ENCODE measurements around the gene GSS.

- TF ChIP-seq CTCF (IDR thresholded peaks at IDR 0.05) (no peak), POLR2AphosphoS5 (IDR thresholded peaks at IDR 0.05) (no peak), EP300 (IDR thresholded peaks at IDR 0.05; ENCODE audit: low read depth) (no peak)
Measured at GRCh38 chr20:34952671-34953070, 2.9 kb downstream of the GSS start.

All from transverse colon (tissue), 4 donors.